Measurements from ENCODE around the gene OR4A16. TPM values are rescaled to one million over a fixed set of nuclear protein-coding genes. Genes with fewer than 3 reads are reported as not detected.

The OR4A16 gene, protein sequence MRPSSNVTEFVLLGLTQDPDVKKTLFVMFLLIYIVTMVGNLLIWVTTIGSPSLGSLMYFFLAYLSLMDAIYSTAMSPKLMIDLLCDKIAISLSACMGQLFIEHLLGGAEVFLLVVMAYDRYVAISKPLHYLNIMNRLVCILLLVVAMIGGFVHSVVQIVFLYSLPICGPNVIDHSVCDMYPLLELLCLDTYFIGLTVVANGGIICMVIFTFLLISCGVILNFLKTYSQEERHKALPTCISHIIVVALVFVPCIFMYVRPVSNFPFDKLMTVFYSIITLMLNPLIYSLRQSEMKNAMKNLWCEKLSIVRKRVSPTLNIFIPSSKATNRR
- not detected in 2 replicates for total RNA-seq

GRCh38 chr11:55342901-55343300 lies at the start of gene OR4A16:
TSS of gene OR4A16 (plus strand) at chr11:55343201. CDS start at chr11:55343201, 0 bp downstream.
- TF ChIP-seq CTCF (conservative IDR thresholded peaks at IDR 0.05; ENCODE audit: low read depth, low read length) = no peak
- no peak within 1 kb of the TSS for H3K4me3 ChIP-seq (ENCODE audit: low read depth, low read length)
- no peak for DNase-seq (ENCODE audit: low read depth)

GRCh38 chr11:55324500-55324899 lies 18.5 kb upstream of the OR4A16 start:
- H3K4me3 ChIP-seq (ENCODE audit: low read depth, low read length) = no peak overlapping the region
- DNase-seq (ENCODE audit: low read depth) = no peak
- no peak for TF ChIP-seq CTCF (conservative IDR thresholded peaks at IDR 0.05; ENCODE audit: low read depth, low read length)

DNA sequence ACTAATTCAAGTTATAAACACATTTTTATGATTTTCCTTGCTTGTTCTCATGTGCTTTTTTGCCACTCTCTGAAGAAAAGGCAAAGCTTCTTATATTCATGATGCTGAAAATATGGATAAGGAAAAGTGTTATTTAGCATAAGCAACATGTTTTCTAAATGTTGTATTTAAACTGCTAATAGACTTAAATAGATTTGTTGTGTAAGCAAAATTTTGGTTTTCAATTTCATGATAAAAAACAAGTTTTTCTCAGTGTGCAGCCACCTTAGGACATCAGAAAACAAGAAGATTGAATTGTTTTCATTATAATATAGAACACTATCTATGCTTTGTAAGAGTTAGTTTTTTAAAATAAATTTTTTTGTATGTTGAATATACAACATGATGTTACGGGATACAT lies 2.3 kb downstream of the OR4A16 start:
- no peak for DNase-seq (ENCODE audit: low read depth)
- no peak overlapping the region for H3K4me3 ChIP-seq (ENCODE audit: low read depth, low read length)
- no peak for TF ChIP-seq CTCF (conservative IDR thresholded peaks at IDR 0.05; ENCODE audit: low read depth, low read length)

DNA sequence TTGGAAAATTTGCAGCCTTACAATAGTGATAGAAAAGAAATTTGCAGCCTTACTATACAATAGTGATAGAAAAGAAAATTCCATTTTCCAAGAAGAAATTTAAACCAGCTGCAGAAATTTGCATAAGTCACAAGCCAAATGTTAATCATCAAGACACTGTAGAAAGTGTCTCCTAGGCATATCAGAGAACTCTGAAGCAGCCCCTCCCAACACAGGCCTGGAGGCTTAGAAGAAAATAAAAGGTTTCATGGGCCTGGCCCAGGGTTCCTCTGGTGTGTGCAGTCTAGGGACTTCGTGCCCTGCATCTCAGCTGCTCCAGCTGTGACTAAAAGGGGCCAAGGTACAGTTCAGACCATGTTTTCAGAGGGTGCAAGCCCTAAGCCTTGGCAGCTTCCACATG lies 6.0 kb downstream of the OR4A16 start:
- no peak overlapping the region for H3K4me3 ChIP-seq (ENCODE audit: low read depth, low read length)
- TF ChIP-seq CTCF (conservative IDR thresholded peaks at IDR 0.05; ENCODE audit: low read depth, low read length) = no peak
- DNase-seq (ENCODE audit: low read depth) = no peak

GRCh38 chr11:55357560-55358184 lies 14.7 kb downstream of the OR4A16 start:
- no peak overlapping the region for H3K4me3 ChIP-seq (ENCODE audit: low read depth, low read length)
- no peak for DNase-seq (ENCODE audit: low read depth)
- no peak for TF ChIP-seq CTCF (conservative IDR thresholded peaks at IDR 0.05; ENCODE audit: low read depth, low read length)

- H3K4me3 ChIP-seq (ENCODE audit: low read depth, low read length) = no peak within 1 kb of the TSS
- no peak for DNase-seq (ENCODE audit: low read depth)
- TF ChIP-seq CTCF (conservative IDR thresholded peaks at IDR 0.05; ENCODE audit: low read depth, low read length) = no peak
These were observed 24.7 kb downstream of the OR4A16 start, which contains the start of gene OR4A15 for GRCh38 chr11:55367674-55368073. TSS of gene OR4A15 (plus strand) at chr11:55367974. CDS start at chr11:55367974, 0 bp downstream.

Other genes with a start within 250 kb of the OR4A16 start
- gene TRIM48, start 81.0 kb upstream of the OR4A16 start, total RNA-seq = not detected in 2 replicates
- gene OR4A15, start 24.8 kb downstream of the OR4A16 start, total RNA-seq = not detected in 2 replicates
- gene OR4C15, start 211.3 kb downstream of the OR4A16 start, total RNA-seq = not detected in 2 replicates
- gene OR4C16, start 228.9 kb downstream of the OR4A16 start, total RNA-seq = not detected in 2 replicates